H1 (cell line): ENCODE measurements around the gene SLC44A1. TPM values are rescaled to one million over a fixed set of nuclear protein-coding genes. Genes with fewer than 3 reads are reported as not detected.
A peak's percentile ranks its signal among the peaks of the same experiment; 100 is the strongest.

Experiments used
- CTCF ChIA-PET: fragments of 300-600 bp; sonication (Branson Sonifier 250); formaldehyde crosslinking; loops from one replicate; lab custom pipeline; 2021; ENCODE audit not compliant: partially characterized antibody; lab: Charles Lee
- POLR2A ChIA-PET: fragments of 300-600 bp; sonication (Branson Sonifier 250); formaldehyde crosslinking; loops from one replicate; lab custom pipeline; 2021; ENCODE audit warnings: inconsistent platforms; ENCODE audit not compliant: partially characterized antibody; lab: Charles Lee
- DNase-seq, 2 experiments: peaks; one replicate each; pipeline versions ENCODE4 v3.0.0 to v3.0.0-alpha.2; 2010 to 2022; ENCODE audit warnings: low spot score in 2 of 2, low read depth in 1 of 2, mixed read lengths in 1 of 2
- FAIRE-seq: peaks from 2 replicates; lab custom pipeline; 2011; peaks lifted over from hg19 to GRCh38; lab: Jason Lieb, UNC
- H2AFZ ChIP-seq: 2 replicates; pipeline ENCODE4 v1.8.1; 2012; ENCODE audit warnings: low read length, inconsistent platforms
- H2AK5ac ChIP-seq: 2 replicates; pipeline ENCODE4 v1.6.1; 2013; ENCODE audit warnings: low read depth, low read length
- H2BK120ac ChIP-seq: replicated peaks from 2 replicates; pipeline ENCODE3; 2013; ENCODE audit warnings: low read depth, low read length, inconsistent platforms
- H2BK12ac ChIP-seq: 2 replicates; pipeline ENCODE4 v1.6.1; 2013; ENCODE audit warnings: low read depth, low read length
- H2BK15ac ChIP-seq: 2 replicates; pipeline ENCODE4 v1.6.1; 2013; ENCODE audit warnings: low read length
- H2BK20ac ChIP-seq: 2 replicates; pipeline ENCODE4 v1.6.1; 2013; ENCODE audit warnings: low read length
- H2BK5ac ChIP-seq: 2 replicates; pipeline ENCODE4 v1.6.1; 2013; ENCODE audit warnings: low read depth, low read length
- H3K14ac ChIP-seq: 2 replicates; pipeline ENCODE4 v1.6.1; 2013; ENCODE audit warnings: inconsistent platforms; ENCODE audit not compliant: insufficient read length
- H3K18ac ChIP-seq: 2 replicates; pipeline ENCODE4 v1.6.1; 2013; ENCODE audit warnings: low read length; ENCODE audit errors: extremely low read depth
- H3K23ac ChIP-seq: 2 replicates; pipeline ENCODE4 v1.6.1; 2013; ENCODE audit warnings: inconsistent platforms; ENCODE audit not compliant: insufficient read length
- H3K23me2 ChIP-seq: 2 replicates; pipeline ENCODE4 v1.6.1; 2013; ENCODE audit warnings: low read depth, low read length
- H3K27ac ChIP-seq: 2 replicates; pipeline ENCODE4 v1.6.1; 2011; ENCODE audit warnings: low read depth, low read length, inconsistent platforms
- H3K27me3 ChIP-seq, 4 experiments: replicated peaks in 1 of 4; 1 replicate in 1 of 4; 2 replicates in 3 of 4; pipeline versions ENCODE4 v1.6.1 to v1.8.1; 2011 to 2013; ENCODE audit warnings: low read length in 3 of 4, mild to moderate bottlenecking in 3 of 4, inconsistent platforms in 2 of 4, mixed read lengths in 2 of 4, moderate library complexity in 1 of 4; ENCODE audit not compliant: control insufficient read depth in 3 of 4, insufficient read depth in 3 of 4; ENCODE audit errors: extremely low read depth in 1 of 4
- H3K36me3 ChIP-seq, 4 experiments: 2 replicates each; pipeline versions ENCODE4 v1.6.1 to v1.8.1; 2011 to 2013; ENCODE audit warnings: mild to moderate bottlenecking in 4 of 4, low read length in 3 of 4, moderate library complexity in 2 of 4, control low read depth in 1 of 4, inconsistent platforms in 1 of 4; ENCODE audit not compliant: insufficient read depth in 4 of 4, control insufficient read depth in 2 of 4
- H3K4ac ChIP-seq: replicated peaks from 2 replicates; pipeline ENCODE3; 2013; ENCODE audit warnings: low read length, low read depth, mixed read lengths, inconsistent platforms; ENCODE audit not compliant: insufficient read length
- H3K4me1 ChIP-seq, 4 experiments: replicated peaks in 1 of 4; 1 replicate in 1 of 4; 2 replicates in 3 of 4; pipeline versions ENCODE4 v1.6.1 to v1.8.1; 2011 to 2013; ENCODE audit warnings: low read length in 3 of 4, inconsistent platforms in 2 of 4, mixed read lengths in 1 of 4; ENCODE audit not compliant: insufficient read depth in 4 of 4, control insufficient read depth in 3 of 4
- H3K4me2 ChIP-seq, 2 experiments: 2 replicates each; pipeline versions ENCODE4 v1.6.1 to v1.8.1; 2011 to 2013; ENCODE audit warnings: low read depth in 2 of 2, low read length in 2 of 2, control low read depth in 1 of 2, inconsistent platforms in 1 of 2, mild to moderate bottlenecking in 1 of 2; ENCODE audit not compliant: insufficient read depth in 1 of 2
- H3K4me3 ChIP-seq, 4 experiments: fragments of 200-600, 300-600 bp in 1 of 4; sonication (generic), shearing (Covaris generic), sonication (Bioruptor Twin) in 1 of 4; 2 replicates each; pipeline versions ENCODE4 v1.5.1 to v1.8.1; 2011 to 2016; ENCODE audit warnings: low read length in 4 of 4, low read depth in 3 of 4, control low read depth in 2 of 4, inconsistent platforms in 2 of 4, mild to moderate bottlenecking in 2 of 4, mixed read lengths in 1 of 4, moderate library complexity in 1 of 4; ENCODE audit not compliant: insufficient read depth in 2 of 4; ENCODE audit errors: extremely low read depth in 1 of 4
- H3K56ac ChIP-seq: replicated peaks from 2 replicates; pipeline ENCODE3; 2013; ENCODE audit warnings: low read depth, mild to moderate bottlenecking, mixed read lengths, low read length, inconsistent platforms; ENCODE audit not compliant: insufficient read length
- H3K79me1 ChIP-seq: 2 replicates; pipeline ENCODE4 v1.6.1; 2013; ENCODE audit warnings: low read depth, low read length, control low read depth
- H3K79me2 ChIP-seq, 2 experiments: 2 replicates each; pipeline versions ENCODE4 v1.6.1 to v1.8.1; 2012 to 2013; ENCODE audit warnings: low read length in 2 of 2, mild to moderate bottlenecking in 2 of 2, inconsistent platforms in 1 of 2; ENCODE audit not compliant: insufficient read depth in 2 of 2, control insufficient read depth in 1 of 2
- H3K9ac ChIP-seq, 4 experiments: replicated peaks in 1 of 4; 1 replicate in 1 of 4; 2 replicates in 3 of 4; pipeline versions ENCODE4 v1.6.1 to v1.8.1; 2011 to 2013; ENCODE audit warnings: low read depth in 3 of 4, low read length in 3 of 4, control low read depth in 2 of 4, mild to moderate bottlenecking in 2 of 4, moderate library complexity in 2 of 4, inconsistent platforms in 1 of 4; ENCODE audit errors: extremely low read depth in 1 of 4
- H3K9me3 ChIP-seq, 2 experiments: 2 replicates each; pipeline versions ENCODE4 v1.6.1 to v1.8.1; 2012 to 2013; ENCODE audit warnings: mild to moderate bottlenecking in 2 of 2, moderate library complexity in 2 of 2, control low read depth in 1 of 2, inconsistent platforms in 1 of 2, low read depth in 1 of 2, low read length in 1 of 2, mixed read lengths in 1 of 2; ENCODE audit not compliant: insufficient read depth in 2 of 2
- H4K20me1 ChIP-seq, 2 experiments: replicated peaks in 1 of 2; 2 replicates each; pipeline versions ENCODE3 to v1.8.1; 2011 to 2013; ENCODE audit warnings: inconsistent platforms in 2 of 2, low read length in 2 of 2, mild to moderate bottlenecking in 1 of 2; ENCODE audit not compliant: insufficient read depth in 2 of 2, control insufficient read depth in 1 of 2
- H4K5ac ChIP-seq: 2 replicates; pipeline ENCODE4 v1.6.1; 2013; ENCODE audit warnings: low read length, low read depth, mixed read lengths, inconsistent platforms; ENCODE audit not compliant: insufficient read length
- H4K8ac ChIP-seq: 2 replicates; pipeline ENCODE4 v1.8.0; 2013; ENCODE audit warnings: mild to moderate bottlenecking, moderate library complexity, low read length, inconsistent platforms; ENCODE audit not compliant: insufficient read depth; ENCODE audit errors: extremely low read depth
- H4K91ac ChIP-seq: replicated peaks from 2 replicates; pipeline ENCODE3; 2013; ENCODE audit warnings: low read length, mixed read lengths, inconsistent platforms; ENCODE audit not compliant: insufficient read length
- CEBPB ChIP-seq: IDR thresholded peaks from 2 replicates; pipeline ENCODE4 v1.6.1; 2012; ENCODE audit warnings: low read depth, low read length
- CTBP2 ChIP-seq: IDR thresholded peaks from 2 replicates; pipeline ENCODE4 v1.7.0; 2011; ENCODE audit warnings: borderline replicate concordance, mild to moderate bottlenecking, moderate library complexity, mixed read lengths, low read length; ENCODE audit not compliant: insufficient read depth, insufficient read length
- EGR1 ChIP-seq: IDR thresholded peaks from 2 replicates; pipeline ENCODE4 v1.6.1; 2011; ENCODE audit warnings: low read depth, low read length, borderline replicate concordance
- HDAC6 ChIP-seq: IDR thresholded peaks from one replicate; pipeline ENCODE4 v1.7.1; 2012; ENCODE audit warnings: low read depth, mild to moderate bottlenecking, inconsistent platforms, low read length, moderate library complexity
- NANOG ChIP-seq: IDR thresholded peaks from 2 replicates; pipeline ENCODE4 v1.6.1; 2011; ENCODE audit warnings: low read length, low read depth, mild to moderate bottlenecking, inconsistent platforms; ENCODE audit not compliant: insufficient read depth, poor library complexity, severe bottlenecking
- RNF2 ChIP-seq: fragments of 200-900, 300-1000 bp; sonication (generic); IDR thresholded peaks from 2 replicates; pipeline ENCODE4 v1.7.1; 2016; ENCODE audit warnings: borderline replicate concordance, low read depth, mild to moderate bottlenecking, antibody characterized with exemption, low read length; ENCODE audit not compliant: poor library complexity, severe bottlenecking; ENCODE audit errors: missing control alignments
- SIN3A ChIP-seq, 2 experiments: IDR thresholded peaks in 1 of 2; conservative IDR thresholded peaks in 1 of 2; 2 replicates each; pipeline ENCODE4 v1.6.1; 2011 to 2012; ENCODE audit warnings: low read length in 2 of 2, improper control_type of control experiment in 1 of 2, low read depth in 1 of 2, mild to moderate bottlenecking in 1 of 2
- TCF12 ChIP-seq: IDR thresholded peaks from 2 replicates; pipeline ENCODE4 v1.6.1; 2011; ENCODE audit warnings: low read depth, mild to moderate bottlenecking, low read length
- YY1 ChIP-seq: IDR thresholded peaks from 2 replicates; pipeline ENCODE4 v1.6.1; 2011; ENCODE audit warnings: low read depth, mild to moderate bottlenecking, low read length
- WGBS, 2 experiments: shearing (Covaris generic) in 1 of 2; methylation state at CpG; one replicate each; pipeline versions ENCODE4 v1.1.6 to v1.1.7; 2013 to 2015; ENCODE audit warnings: low lambda C conversion rate in 2 of 2, mixed read lengths in 2 of 2, inconsistent platforms in 1 of 2, low coverage in 1 of 2, missing lambda C conversion rate in 1 of 2; ENCODE audit not compliant: insufficient replicate concordance in 2 of 2, insufficient coverage in 1 of 2, insufficient read length in 1 of 2; ENCODE audit errors: extremely low coverage in 1 of 2, missing lambda C conversion rate in 1 of 2; 5-methylcytosine and 5-hydroxymethylcytosine counted together
- polyA plus RNA-seq, 7 experiments: library from polyadenylated mRNA; depleted of rRNA in 3 of 7; stranded (reverse) in 5 of 7; unstranded in 2 of 7; fragments of >200 nt in 5 of 7; fragments of 200-250 nt in 2 of 7; gene quantifications; 1 replicate in 5 of 7; 2 replicates in 1 of 7; 4 replicates in 1 of 7; pipeline versions ENCODE4 v1.2.1 to v1.2.3, GENCODE V29; 2011 to 2013; ENCODE audit warnings: missing spikeins in 2 of 7, mixed read lengths in 2 of 7
- total RNA-seq: library from RNA; stranded (reverse); fragmentation: NEBNext Ultra II Directional; extraction: Animal tissue kit (Norgen Biotek cat#: 25700); gene quantifications from 2 replicates; pipeline ENCODE4 v1.2.1, GENCODE V29; 2021

The SLC44A1 gene
- total and polyA plus RNA-seq, 2 of the 8 experiments (the other 6 are each of a cell fraction or from before 2014, with no cell fraction given) = 30.5 to 71.2 TPM

- no peak overlapping the region for H2BK5ac ChIP-seq
- no peak for TF ChIP-seq YY1
- no peak for TF ChIP-seq SIN3A (conservative IDR thresholded peaks at IDR 0.05 in 1 of 2, IDR thresholded peaks at IDR 0.05 in 1 of 2; ENCODE audit: low read depth in 1 of 2, low read length in 2 of 2)
- TF ChIP-seq CEBPB = no peak
- no peak for TF ChIP-seq CTBP2
- TF ChIP-seq TCF12 = no peak
- TF ChIP-seq NANOG = no peak
- TF ChIP-seq EGR1 = no peak
- TF ChIP-seq HDAC6 = no peak
- no peak for TF ChIP-seq RNF2
- TF ChIP-seq, all 59 proteins: peak for 0
- no peak for DNase-seq
- Histone ChIP-seq H3K4ac (no peak overlapping the region), H2AFZ (no peak overlapping the region), H4K5ac (no peak overlapping the region), H3K9ac (no peak overlapping the region), H3K79me1 (no peaks in the 10 kb centered on the region), H3K4me2 (no peak overlapping the region), H4K8ac (no peak overlapping the region; the same call in 1 of the 2 replicates), H3K18ac (no peak overlapping the region), H2BK20ac (no peak overlapping the region; the same call in 1 of the 2 replicates), H3K4me1 (peaks cover 0 to 4% (median 0%) of the 10 kb centered on the region in 4 experiments; a peak in 1 of 7 replicates), H3K9me3 (no peaks in the 10 kb centered on the region), H3K23me2 (no peaks in the 10 kb centered on the region), H3K4me3 (no peak overlapping the region), H3K27me3 (no peaks in the 10 kb centered on the region), H2AK5ac (no peak overlapping the region), H3K56ac (no peak overlapping the region), H3K23ac (no peak overlapping the region), H4K20me1 (peaks cover 0 to 2% of the 10 kb centered on the region in 2 experiments), H2BK12ac (no peak overlapping the region), H2BK120ac (no peak overlapping the region), H3K79me2 (peaks cover 0 to 11% of the 10 kb centered on the region in 2 experiments; a peak in 2 of 4 replicates), H2BK15ac (no peak overlapping the region), H3K27ac (0 out of 2 replicates have a peak overlapping the region, but pooled peaks have one; percentile 0), H3K14ac (no peak overlapping the region), H4K91ac (no peak overlapping the region), H3K36me3 (no peaks in the 10 kb centered on the region)
- WGBS, 2 experiments = 85% methylated on average over 12 of the region's 12 CpGs; no CpG with 5 or more reads in 1 of the 2 experiments
- ChIA-PET CTCF (no interaction called here), POLR2A (no interaction called here)
- no peak for FAIRE-seq
Observed at GRCh38 chr9:105328872-105329718, 84.6 kb downstream of the SLC44A1 start.
